GM19099 (cell line): ENCODE measurements around the gene FBXL3.

ENCODE experiments used
- POLR2A ChIP-seq: IDR thresholded peaks from 3 replicates; pipeline ENCODE4 v1.6.1; 2011; ENCODE audit warnings: low read depth; ENCODE audit not compliant: insufficient read length; ENCODE audit errors: extremely low read depth

The FBXL3 gene

GRCh38 chr13:77033717-77034302 is 6.9 kb upstream of the FBXL3 start:
- TF ChIP-seq POLR2A = no peak

DNA sequence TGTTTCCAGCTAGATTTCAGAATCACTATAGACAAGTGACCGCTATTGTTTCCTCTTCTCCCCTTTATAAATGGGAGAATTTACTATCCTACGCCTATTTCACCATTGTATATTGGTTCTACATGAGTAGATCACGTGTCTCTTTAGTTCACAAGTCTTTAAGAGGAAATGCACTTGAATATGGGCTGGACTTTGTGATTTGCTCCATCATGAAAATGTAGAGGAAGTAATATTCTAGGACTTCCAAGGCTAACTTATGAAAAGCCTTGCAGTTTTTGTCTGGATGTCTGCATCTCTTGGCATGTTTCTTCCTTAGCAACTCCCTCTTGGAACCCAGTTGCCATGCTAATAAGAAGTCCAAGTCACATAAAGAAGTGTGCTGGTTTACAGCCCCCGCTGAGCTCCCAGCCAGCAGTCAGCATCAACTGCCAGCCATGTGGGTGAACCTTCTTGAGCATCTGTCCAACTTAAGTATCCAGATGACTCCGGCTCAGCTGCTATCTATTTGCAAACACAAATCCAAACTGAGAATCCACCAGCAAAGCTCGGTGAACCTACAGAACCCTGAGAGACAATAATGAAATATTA is 4.8 kb upstream of the FBXL3 start:
- TF ChIP-seq POLR2A = no peak

GRCh38 chr13:77029436-77029835 is 2.5 kb upstream of the FBXL3 start:
- TF ChIP-seq POLR2A = no peak

- no peak for TF ChIP-seq POLR2A
These were observed 1.2 kb upstream of the FBXL3 start for GRCh38 chr13:77028202-77028601.

- peak; percentile 46 for TF ChIP-seq POLR2A
These were observed 601 bp downstream of the FBXL3 start for GRCh38 chr13:77026255-77026860.

DNA sequence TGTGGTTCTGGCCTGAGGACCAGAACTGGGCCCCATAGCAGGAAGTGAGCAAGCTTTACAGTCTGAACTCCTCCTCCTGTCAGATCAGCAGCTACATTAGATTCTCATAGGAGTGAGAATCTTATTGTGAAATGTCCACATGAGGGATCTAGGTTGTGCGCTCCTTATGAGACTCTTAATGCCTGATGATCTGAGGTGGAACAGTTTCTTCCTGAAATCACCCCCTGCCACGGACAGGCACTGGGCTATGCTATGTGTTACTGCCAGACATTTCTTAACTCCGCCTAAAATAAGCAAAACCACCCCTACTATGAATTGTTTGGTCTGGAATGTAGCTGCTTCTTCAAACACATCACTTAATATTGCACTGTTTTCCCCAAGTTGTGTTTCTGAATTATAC is 4.6 kb downstream of the FBXL3 start:
- TF ChIP-seq POLR2A = no peak

- no peak for TF ChIP-seq POLR2A
These were observed 7.2 kb downstream of the FBXL3 start for GRCh38 chr13:77019756-77020155.

- TF ChIP-seq POLR2A = no peak
These were observed 9.9 kb downstream of the FBXL3 start for GRCh38 chr13:77016888-77017623.

GRCh38 chr13:77016251-77016812 is 10.6 kb downstream of the FBXL3 start:
- no peak for TF ChIP-seq POLR2A

GRCh38 chr13:77014906-77015685 is 11.9 kb downstream of the FBXL3 start:
- TF ChIP-seq POLR2A = no peak

- no peak for TF ChIP-seq POLR2A
These were observed 13.0 kb downstream of the FBXL3 start for GRCh38 chr13:77013853-77014542.

DNA sequence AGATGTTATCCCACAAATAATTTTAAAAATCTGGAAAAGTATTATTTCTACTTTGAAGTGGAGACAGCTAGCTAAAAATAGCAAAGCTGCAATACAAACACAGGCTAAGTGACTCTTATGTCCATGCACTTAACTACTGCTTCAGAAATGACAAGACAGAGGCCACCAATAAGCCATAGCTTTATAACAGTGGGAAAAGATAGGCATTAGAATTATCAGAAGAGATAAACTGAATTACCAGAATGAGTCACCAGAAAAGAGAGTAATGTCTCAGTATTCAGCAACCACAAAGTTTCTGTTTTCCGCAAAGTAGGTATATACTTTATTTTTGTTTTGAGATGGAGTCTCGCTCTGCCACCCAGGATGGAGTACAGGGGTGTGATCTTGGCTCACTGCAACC is 17.9 kb downstream of the FBXL3 start:
- TF ChIP-seq POLR2A = no peak

DNA sequence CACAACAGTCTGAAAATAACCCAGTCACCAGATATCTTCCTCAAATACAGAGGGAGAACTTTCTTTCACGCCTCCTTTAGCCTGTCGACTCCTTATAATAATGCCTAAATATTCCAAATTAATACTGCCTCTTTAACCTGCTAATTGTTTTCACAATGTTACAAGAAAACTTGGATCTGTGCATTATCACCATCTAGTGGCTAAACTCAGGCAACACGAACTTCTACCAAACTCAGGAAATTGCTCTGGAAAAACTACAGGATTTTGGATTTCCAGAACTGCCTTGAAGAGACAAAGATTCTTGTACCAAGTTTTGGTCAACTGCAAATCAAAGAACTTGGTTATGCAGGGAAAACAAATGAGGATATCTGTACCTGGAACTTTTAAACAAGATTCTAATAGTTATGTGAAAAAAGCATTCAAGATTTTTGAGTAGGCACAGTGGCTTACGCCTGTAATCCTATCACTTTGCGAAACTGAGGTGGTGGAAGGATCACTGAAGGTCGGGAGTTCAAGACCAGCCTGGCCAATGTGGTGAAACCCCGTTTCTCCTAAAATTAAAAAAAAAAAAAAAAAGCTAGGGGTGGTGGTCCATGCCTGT is 24.3 kb downstream of the FBXL3 start:
- TF ChIP-seq POLR2A = no peak

DNA sequence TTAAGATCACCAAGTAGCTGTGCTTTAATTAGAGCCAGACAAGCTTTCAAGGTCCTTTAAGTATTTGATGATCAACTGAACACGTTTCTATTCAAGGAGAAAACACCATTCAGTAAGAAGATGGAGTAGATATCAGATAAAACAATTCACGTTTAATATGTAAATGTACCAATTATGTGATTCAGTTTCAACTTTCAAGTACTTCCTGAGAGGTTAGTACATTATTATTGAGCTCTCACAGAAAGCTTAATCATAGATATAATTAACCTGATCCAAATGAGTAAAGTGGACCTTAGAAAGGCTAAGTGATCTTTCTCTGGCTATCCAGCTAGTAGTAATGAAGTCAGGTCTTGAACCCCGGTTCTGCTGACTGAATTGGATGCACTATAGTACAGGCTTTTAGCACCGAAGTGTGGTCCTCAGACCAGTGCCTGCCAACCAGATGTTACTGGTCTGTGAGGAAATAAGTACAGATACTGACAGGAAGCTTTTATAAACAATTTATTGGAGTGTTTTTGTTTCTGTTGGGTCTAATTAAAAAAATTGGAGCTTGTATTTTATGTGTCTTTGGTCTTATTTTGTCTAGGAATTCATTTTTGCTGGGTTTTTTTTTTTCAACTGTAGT is 24.9 kb downstream of the FBXL3 start:
- TF ChIP-seq POLR2A = no peak

DNA sequence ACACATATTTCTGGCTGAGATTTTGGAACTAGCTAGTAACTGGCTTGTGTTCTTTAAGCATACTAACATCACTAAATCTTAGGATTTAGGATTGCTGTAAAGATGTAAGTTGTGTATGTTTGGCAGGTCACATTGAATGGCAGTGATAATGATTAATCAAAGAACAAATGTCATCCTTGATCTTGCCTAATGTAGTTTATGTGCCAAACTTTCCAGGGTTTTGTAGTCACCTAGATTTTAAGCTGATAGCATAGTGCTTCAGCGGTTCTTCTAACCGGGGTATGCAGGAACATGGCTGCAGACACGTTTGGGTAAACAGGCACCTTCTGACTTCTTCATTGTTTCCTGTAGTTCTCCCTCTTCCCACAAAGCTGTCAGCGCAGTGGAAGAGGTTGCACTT is 25.4 kb downstream of the FBXL3 start:
- no peak for TF ChIP-seq POLR2A
